MM.1S (cell line): ENCODE results near the gene CCT4.

Experiments used
- DNase-seq: peaks from one replicate; pipeline ENCODE4 v3.0.0-alpha.2; 2015
- H2AFZ ChIP-seq: fragments of 300-600 bp; sonication (generic); 2 replicates; pipeline ENCODE4 v1.6.0; 2016; ENCODE audit warnings: antibody characterized with exemption, low read length
- H3F3A ChIP-seq: fragments of 300-600 bp; sonication (generic); 2 replicates; pipeline ENCODE4 v1.6.1; 2016; ENCODE audit warnings: mild to moderate bottlenecking, antibody characterized with exemption, low read length, moderate library complexity, mixed read lengths; ENCODE audit not compliant: insufficient read depth
- H3K27ac ChIP-seq: fragments of 300-600 bp; sonication (generic); 2 replicates; pipeline ENCODE4 v1.5.1; 2016; ENCODE audit warnings: mild to moderate bottlenecking, low read length
- H3K27me3 ChIP-seq: fragments of 300-600 bp; sonication (generic); replicated peaks from 2 replicates; pipeline ENCODE4 v1.6.0; 2016; ENCODE audit warnings: low read length; ENCODE audit not compliant: insufficient read depth
- H3K36me3 ChIP-seq: fragments of 300-600 bp; sonication (generic); replicated peaks from 2 replicates; pipeline ENCODE4 v1.6.1; 2016; ENCODE audit warnings: mild to moderate bottlenecking, low read length, mixed read lengths; ENCODE audit not compliant: insufficient read depth
- H3K4me1 ChIP-seq: fragments of 300-600 bp; sonication (generic); 2 replicates; pipeline ENCODE4 v1.6.1; 2016; ENCODE audit warnings: low read length, mixed read lengths
- H3K4me2 ChIP-seq: fragments of 300-600 bp; sonication (generic); 2 replicates; pipeline ENCODE4 v1.6.0; 2016; ENCODE audit warnings: low read depth, low read length
- H3K4me3 ChIP-seq: fragments of 300-600 bp; sonication (generic); 2 replicates; pipeline ENCODE4 v1.5.1; 2016; ENCODE audit warnings: low read length, mixed read lengths
- H3K79me2 ChIP-seq: fragments of 300-600 bp; sonication (generic); 2 replicates; pipeline ENCODE4 v1.6.1; 2016; ENCODE audit warnings: mixed run types, low read length, mixed read lengths
- H3K9ac ChIP-seq: fragments of 300-600 bp; sonication (generic); 2 replicates; pipeline ENCODE4 v1.6.1; 2016; ENCODE audit warnings: low read length, mixed read lengths
- H3K9me2 ChIP-seq: fragments of 300-600 bp; sonication (generic); replicated peaks from 2 replicates; pipeline ENCODE4 v1.6.1; 2016; ENCODE audit warnings: mild to moderate bottlenecking, low read length, mixed read lengths; ENCODE audit not compliant: insufficient read depth
- H3K9me3 ChIP-seq: fragments of 300-600 bp; sonication (generic); replicated peaks from 2 replicates; pipeline ENCODE4 v1.6.1; 2016; ENCODE audit warnings: mild to moderate bottlenecking, low read length, mixed read lengths; ENCODE audit not compliant: insufficient read depth
- H4K20me1 ChIP-seq: fragments of 300-600 bp; sonication (generic); 2 replicates; pipeline ENCODE4 v1.6.1; 2016; ENCODE audit warnings: mild to moderate bottlenecking, low read length, moderate library complexity, mixed read lengths; ENCODE audit not compliant: insufficient read depth
- EZH2 ChIP-seq: fragments of 300-600 bp; sonication (generic); optimal IDR thresholded peaks from 2 replicates; pipeline ENCODE3; 2017; ENCODE audit warnings: low read depth, mild to moderate bottlenecking, antibody characterized with exemption, low read length, mixed read lengths
- EZH2phosphoT487 ChIP-seq: fragments of 300-600 bp; sonication (generic); IDR thresholded peaks from 2 replicates; pipeline ENCODE4 v1.6.1; 2018; ENCODE audit warnings: antibody characterized with exemption, low read length
- TF ChIP-seq, protein P1 (sequence below): fragments of 300-600 bp; sonication (generic); IDR thresholded peaks from 2 replicates; pipeline ENCODE4 v1.5.1; 2016; ENCODE audit warnings: antibody characterized with exemption, low read length, mixed read lengths

Gene CCT4

DNA sequence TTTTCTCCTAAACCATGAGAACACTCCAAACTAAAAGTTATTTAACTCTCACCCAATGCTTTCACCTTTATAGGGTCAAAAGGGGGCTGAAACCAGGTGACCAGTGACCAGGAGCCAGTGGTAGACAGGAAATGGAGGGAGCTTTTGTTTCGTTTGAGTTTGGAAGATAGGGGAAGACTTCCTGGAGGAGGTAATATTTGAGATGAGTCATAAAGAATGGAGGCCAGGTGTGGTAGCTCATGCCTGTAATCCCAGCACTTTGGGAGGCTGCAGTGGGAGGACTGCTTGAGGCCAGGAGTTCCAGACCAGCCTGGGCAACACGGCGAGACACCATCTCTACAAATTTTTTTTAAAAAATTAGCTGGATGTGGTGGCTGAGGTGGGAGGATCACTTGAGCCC, 43.1 kb downstream of the CCT4 start:
- no peaks in the 10 kb centered on the region for H3K27me3 ChIP-seq
- no peak overlapping the region for H3K4me3 ChIP-seq
- H2AFZ ChIP-seq: no peak overlapping the region
- no peaks in the 10 kb centered on the region for H3K4me1 ChIP-seq
- H3K27ac ChIP-seq: no peak overlapping the region
- H3K9me2 ChIP-seq: no peaks in the 10 kb centered on the region
- no peaks in the 10 kb centered on the region for H4K20me1 ChIP-seq
- no peaks in the 10 kb centered on the region; the same call in 1 of the 2 replicates for H3K36me3 ChIP-seq
- no peak for TF ChIP-seq EZH2
- TF ChIP-seq, protein P1, sequence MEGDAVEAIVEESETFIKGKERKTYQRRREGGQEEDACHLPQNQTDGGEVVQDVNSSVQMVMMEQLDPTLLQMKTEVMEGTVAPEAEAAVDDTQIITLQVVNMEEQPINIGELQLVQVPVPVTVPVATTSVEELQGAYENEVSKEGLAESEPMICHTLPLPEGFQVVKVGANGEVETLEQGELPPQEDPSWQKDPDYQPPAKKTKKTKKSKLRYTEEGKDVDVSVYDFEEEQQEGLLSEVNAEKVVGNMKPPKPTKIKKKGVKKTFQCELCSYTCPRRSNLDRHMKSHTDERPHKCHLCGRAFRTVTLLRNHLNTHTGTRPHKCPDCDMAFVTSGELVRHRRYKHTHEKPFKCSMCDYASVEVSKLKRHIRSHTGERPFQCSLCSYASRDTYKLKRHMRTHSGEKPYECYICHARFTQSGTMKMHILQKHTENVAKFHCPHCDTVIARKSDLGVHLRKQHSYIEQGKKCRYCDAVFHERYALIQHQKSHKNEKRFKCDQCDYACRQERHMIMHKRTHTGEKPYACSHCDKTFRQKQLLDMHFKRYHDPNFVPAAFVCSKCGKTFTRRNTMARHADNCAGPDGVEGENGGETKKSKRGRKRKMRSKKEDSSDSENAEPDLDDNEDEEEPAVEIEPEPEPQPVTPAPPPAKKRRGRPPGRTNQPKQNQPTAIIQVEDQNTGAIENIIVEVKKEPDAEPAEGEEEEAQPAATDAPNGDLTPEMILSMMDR: no peak
- TF ChIP-seq EZH2phosphoT487: no peak
- no peaks in the 10 kb centered on the region for H3F3A ChIP-seq
- no peak for DNase-seq
- H3K4me2 ChIP-seq: no peak overlapping the region
- no peaks in the 10 kb centered on the region for H3K9me3 ChIP-seq
- no peaks in the 10 kb centered on the region for H3K79me2 ChIP-seq
- no peak overlapping the region for H3K9ac ChIP-seq

DNA sequence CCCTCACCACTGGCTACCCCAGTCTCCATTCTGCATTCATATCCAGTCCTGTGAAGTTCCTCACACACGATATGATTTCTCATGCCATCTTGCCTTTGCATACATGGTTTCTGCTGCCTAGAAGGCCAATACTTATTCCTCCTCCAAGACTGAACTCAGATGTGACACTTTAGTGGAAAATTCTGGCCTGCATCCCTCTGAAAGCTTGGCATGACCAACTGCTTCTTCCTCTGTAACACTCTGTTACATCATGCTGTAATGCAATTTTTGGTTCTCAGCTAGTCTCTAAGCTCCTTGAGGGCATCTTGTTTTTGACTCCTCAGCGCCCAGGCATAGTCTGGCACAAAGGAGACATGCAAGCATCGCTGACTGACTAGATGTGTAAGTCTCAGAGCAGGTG, 47.2 kb downstream of the CCT4 start:
- no peak for DNase-seq
- Histone ChIP-seq H3K9ac (no peak overlapping the region), H2AFZ (no peak overlapping the region), H3K9me3 (no peaks in the 10 kb centered on the region), H3K27me3 (no peaks in the 10 kb centered on the region), H3K4me1 (no peaks in the 10 kb centered on the region), H3K36me3 (no peaks in the 10 kb centered on the region; the same call in 1 of the 2 replicates), H3K4me2 (no peak overlapping the region), H3F3A (no peaks in the 10 kb centered on the region), H4K20me1 (no peaks in the 10 kb centered on the region), H3K27ac (no peak overlapping the region), H3K9me2 (no peaks in the 10 kb centered on the region), H3K79me2 (no peaks in the 10 kb centered on the region), H3K4me3 (no peak overlapping the region)
- TF ChIP-seq, protein P1: no peak
- no peak for TF ChIP-seq EZH2phosphoT487
- no peak for TF ChIP-seq EZH2

DNA sequence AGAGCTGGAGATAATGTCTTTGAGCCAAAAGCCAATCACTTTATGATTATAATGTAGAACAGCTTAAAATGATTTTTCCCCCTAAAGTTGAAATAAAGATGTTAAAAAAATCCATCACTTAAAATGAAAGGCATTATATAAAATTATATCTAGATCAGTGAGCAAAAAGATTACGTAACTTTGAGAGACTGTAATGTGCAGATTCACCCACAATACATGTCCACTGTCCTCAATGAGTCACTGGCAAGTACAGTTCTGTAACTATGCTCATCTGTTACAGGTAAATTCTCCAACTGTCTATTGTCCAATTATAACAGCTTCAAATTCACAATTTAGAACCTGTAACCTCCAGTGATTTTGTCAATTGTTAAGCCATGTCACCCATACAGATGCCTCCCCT, 53.6 kb downstream of the CCT4 start:
- no peaks in the 10 kb centered on the region for H3K27me3 ChIP-seq
- no peak for DNase-seq
- H4K20me1 ChIP-seq: no peaks in the 10 kb centered on the region
- H3K4me2 ChIP-seq: no peak overlapping the region
- H3K27ac ChIP-seq: no peak overlapping the region
- H3K4me3 ChIP-seq: no peak overlapping the region
- no peak overlapping the region for H2AFZ ChIP-seq
- no peaks in the 10 kb centered on the region for H3K79me2 ChIP-seq
- no peaks in the 10 kb centered on the region for H3K4me1 ChIP-seq
- no peaks in the 10 kb centered on the region for H3K9me3 ChIP-seq
- TF ChIP-seq, protein P1: no peak
- TF ChIP-seq EZH2: no peak
- no peak for TF ChIP-seq EZH2phosphoT487
- H3F3A ChIP-seq: no peaks in the 10 kb centered on the region
- no peaks in the 10 kb centered on the region for H3K9me2 ChIP-seq
- no peaks in the 10 kb centered on the region for H3K36me3 ChIP-seq
- no peak overlapping the region for H3K9ac ChIP-seq
